ENCODE data around the gene IL13RA2.

Gene IL13RA2

DNA sequence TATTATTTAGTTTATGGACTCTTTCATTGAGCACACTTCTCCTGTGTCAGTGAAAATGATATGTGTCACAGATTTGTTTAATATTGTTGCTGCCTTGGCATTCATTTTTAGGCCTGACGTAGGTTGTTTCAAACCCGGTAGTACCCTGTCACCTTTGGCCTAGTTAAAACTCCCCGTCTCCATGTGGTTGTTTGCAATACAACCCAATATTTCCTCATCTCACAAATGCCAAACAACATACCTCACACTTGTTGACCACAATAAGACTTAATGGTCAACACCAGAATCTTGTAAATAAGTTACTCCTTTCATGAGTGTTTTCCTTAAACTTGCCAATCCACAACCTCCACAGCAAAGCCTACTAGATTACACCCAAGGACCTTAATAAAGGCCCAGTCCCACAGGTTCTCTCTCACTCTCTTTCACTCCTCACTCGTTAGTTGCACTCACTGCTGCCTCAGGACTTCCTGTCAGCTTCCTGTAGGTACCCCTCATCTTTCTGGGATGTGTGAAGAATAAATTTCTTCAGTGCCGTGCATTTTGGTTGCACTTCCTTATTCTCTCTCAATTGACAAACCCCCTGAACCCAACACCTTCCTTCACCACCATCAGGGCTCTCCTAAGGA is 31.3 kb downstream of the IL13RA2 start:
- no peak for DNase-seq

DNA sequence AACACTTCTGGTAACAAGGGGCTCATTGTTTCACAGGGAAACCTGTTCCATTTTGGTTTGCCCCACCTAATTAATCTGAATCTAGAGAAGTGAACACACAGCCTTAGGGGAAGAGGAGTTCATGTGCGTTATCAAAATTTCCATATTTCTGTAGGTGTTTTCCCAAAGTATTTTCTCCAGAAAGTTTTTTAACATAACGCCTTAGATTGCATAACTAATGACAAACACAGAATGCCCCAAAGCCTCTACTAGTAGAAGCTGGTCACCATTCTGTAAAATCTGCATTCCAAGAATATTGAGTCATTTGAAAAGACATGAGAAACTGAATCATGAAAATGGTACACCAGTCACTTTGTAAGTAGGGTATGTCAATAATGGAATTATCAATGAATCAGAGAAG is 41.1 kb downstream of the IL13RA2 start:
- no peak for DNase-seq

DNA sequence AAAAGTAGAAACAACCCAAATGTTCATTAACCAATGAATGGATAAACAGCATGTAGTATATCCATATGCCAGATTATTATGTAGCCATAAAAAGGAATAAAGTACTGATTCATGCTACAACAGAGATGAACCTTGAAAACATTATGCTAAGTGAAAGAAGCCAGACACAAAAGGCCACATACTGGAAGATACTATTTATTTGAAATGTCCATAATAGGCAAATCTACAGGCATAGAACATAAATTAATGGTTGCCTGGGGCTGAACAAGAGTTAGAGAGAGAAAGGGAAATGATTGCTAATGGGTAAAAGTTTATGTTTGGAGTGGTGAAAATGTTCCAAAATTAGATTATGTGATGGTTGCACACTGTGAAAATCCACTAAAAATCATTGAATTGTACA is 44.4 kb downstream of the IL13RA2 start:
- no peak for DNase-seq

DNA sequence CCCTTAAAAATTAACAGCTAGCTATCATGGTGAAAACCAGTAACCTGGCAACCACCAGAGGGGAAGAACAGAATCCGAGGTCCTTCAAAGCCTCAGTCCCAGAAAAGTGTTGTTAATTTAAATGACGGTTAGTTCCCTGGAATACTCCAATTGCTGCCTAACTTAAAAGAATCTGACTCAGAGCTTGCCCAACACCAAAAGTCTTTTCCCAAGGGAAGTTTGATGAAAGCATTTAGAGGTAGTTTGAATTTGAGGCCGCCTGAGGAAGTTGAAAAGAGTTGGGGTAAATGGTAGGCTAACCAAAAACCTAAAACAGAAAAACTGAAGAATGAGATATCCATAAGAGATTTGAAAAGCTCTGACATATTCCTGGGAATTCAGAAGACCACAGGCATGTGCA is 46.6 kb downstream of the IL13RA2 start:
- DNase-seq: no peak

DNA sequence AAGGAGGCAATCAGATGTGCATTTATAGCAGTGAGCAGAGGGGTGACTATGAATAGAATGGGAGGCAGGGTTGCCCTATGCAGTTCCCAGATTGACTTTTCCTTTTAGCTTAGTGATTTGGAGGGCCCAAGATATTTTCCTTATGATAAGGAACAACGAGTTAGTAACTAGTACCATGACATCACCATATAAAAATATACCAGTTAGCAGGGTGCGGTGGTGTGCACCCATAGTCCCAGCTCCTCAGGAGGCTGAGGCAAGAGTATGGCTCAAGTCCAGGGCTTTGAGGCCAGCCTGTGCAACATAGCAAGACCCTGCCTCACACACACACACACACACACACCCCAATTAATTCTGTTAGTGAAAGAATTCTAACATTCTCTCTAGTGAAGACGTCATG is 53.0 kb downstream of the IL13RA2 start:
- no peak for DNase-seq

DNA sequence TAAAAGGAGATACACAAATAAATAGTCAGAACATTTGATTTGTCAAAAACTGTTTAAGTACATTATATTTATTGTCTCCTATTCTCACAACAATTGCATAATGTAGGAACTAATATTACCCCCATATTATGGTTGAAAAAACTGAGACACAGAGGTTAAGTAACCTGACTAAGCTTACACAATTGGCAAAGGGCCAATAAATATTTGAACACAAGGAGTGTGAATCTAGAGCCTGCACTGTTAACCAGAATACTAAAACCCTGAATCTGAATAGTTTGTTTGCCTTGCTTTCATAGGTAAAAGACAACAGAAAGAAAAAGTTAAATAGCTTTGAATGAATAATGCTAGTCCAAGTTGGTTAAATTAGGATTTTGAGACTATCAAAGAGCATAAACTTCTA is 55.2 kb downstream of the IL13RA2 start:
- no peak for DNase-seq

DNA sequence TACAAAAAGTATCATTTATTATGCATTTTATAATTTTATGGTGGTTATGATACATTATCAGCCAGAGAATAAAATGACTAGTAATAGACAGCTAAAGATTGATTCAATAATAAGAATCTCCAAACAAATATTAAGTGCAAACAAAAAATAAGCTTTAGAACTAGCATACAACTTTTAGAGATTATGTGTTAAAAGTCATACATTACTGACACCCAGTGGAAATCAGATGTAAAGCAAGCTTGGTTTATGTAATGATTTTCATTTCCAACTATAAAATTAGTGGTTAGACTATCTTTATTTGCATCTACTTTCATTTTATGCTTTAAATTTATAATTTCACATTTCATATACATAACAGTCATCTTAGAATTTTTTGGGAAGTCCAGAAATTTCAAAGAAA is 57.7 kb downstream of the IL13RA2 start:
- no peak for DNase-seq

Measured in midbrain (tissue), 1 donor.